Fibroblast of pulmonary artery (primary cell): Measurements from ENCODE around the gene TNFRSF25.
A peak's percentile ranks its signal among the peaks of the same experiment; 100 is the strongest.

Source experiments
- DNase-seq: peaks from one replicate; pipeline ENCODE4 v3.0.0-alpha.2; 2010; ENCODE audit warnings: low read depth
- H3K4me3 ChIP-seq: replicated peaks from 2 replicates; pipeline ENCODE4 v1.5.1; 2011; ENCODE audit warnings: low read depth, mild to moderate bottlenecking, control low read depth, low read length, moderate library complexity
- CTCF ChIP-seq: IDR thresholded peaks from 2 replicates; pipeline ENCODE4 v1.5.1; 2011; ENCODE audit warnings: mild to moderate bottlenecking, control low read depth, low read length, inconsistent platforms; ENCODE audit errors: missing control alignments

The TNFRSF25 gene

GRCh38 chr1:6488602-6489382 lies 22.8 kb upstream of the TNFRSF25 start:
- TF ChIP-seq CTCF = no peak
- DNase-seq = no peak
- no peak overlapping the region for H3K4me3 ChIP-seq

- no peak for TF ChIP-seq CTCF
- H3K4me3 ChIP-seq = no peak overlapping the region
- no peak for DNase-seq
Observed at GRCh38 chr1:6487804-6488484, 22.0 kb upstream of the TNFRSF25 start.

GRCh38 chr1:6486433-6487011 lies 20.5 kb upstream of the TNFRSF25 start:
- peak; percentile 86 for DNase-seq
- TF ChIP-seq CTCF = peak; percentile 94
- H3K4me3 ChIP-seq = peak overlapping the region; percentile 62

GRCh38 chr1:6485168-6486101 lies 19.5 kb upstream of the TNFRSF25 start:
- no peak for DNase-seq
- no peak for TF ChIP-seq CTCF
- peak overlapping the region; percentile 62 for H3K4me3 ChIP-seq

- peak overlapping the region; percentile 62 for H3K4me3 ChIP-seq
- TF ChIP-seq CTCF = no peak
- no peak for DNase-seq
Observed at GRCh38 chr1:6484826-6485167, 18.8 kb upstream of the TNFRSF25 start.

- no peak for DNase-seq
- TF ChIP-seq CTCF = no peak
- H3K4me3 ChIP-seq = no peak overlapping the region
Observed at GRCh38 chr1:6483761-6484117, 17.8 kb upstream of the TNFRSF25 start.
